DND-41 (cell line): ENCODE results near the gene MGAT4C.

Experiments
- ATAC-seq: fragments of 200-7000 bp; cut with Tn5 transposase; 3 replicates; pipeline ENCODE4 v1.9.1; 2021; ENCODE audit warnings: low read depth; ENCODE audit not compliant: insufficient read depth
- DNase-seq: peaks from one replicate; pipeline ENCODE4 v3.0.0-alpha.2; 2020
- H2AFZ ChIP-seq: 2 replicates; pipeline ENCODE4 v1.6.0; 2012; ENCODE audit warnings: low read depth, low read length
- H3K27ac ChIP-seq: 2 replicates; pipeline ENCODE4 v1.5.1; 2012; ENCODE audit warnings: low read length, inconsistent platforms
- H3K27me3 ChIP-seq: fragments of 200-600 bp; sonication (generic); 2 replicates; pipeline ENCODE4 v1.6.0; 2012; ENCODE audit warnings: low read length, mild to moderate bottlenecking, inconsistent platforms; ENCODE audit not compliant: insufficient read depth, poor library complexity
- H3K36me3 ChIP-seq: 2 replicates; pipeline ENCODE4 v1.5.1; 2012; ENCODE audit warnings: low read length, inconsistent platforms; ENCODE audit not compliant: insufficient read depth
- H3K4me1 ChIP-seq: 2 replicates; pipeline ENCODE4 v1.5.1; 2012; ENCODE audit warnings: mild to moderate bottlenecking, low read length; ENCODE audit not compliant: insufficient read depth
- H3K4me2 ChIP-seq: 2 replicates; pipeline ENCODE4 v1.6.0; 2012; ENCODE audit warnings: mild to moderate bottlenecking, moderate library complexity, low read length, inconsistent platforms; ENCODE audit not compliant: insufficient read depth
- H3K4me3 ChIP-seq, 2 experiments: fragments of 200-600 bp in 1 of 2; shearing (Covaris generic) in 1 of 2; 2 replicates each; pipeline ENCODE4 v1.5.1; 2012 to 2016; ENCODE audit warnings: inconsistent platforms in 2 of 2, low read length in 2 of 2, mild to moderate bottlenecking in 2 of 2, low read depth in 1 of 2, moderate library complexity in 1 of 2
- H3K79me2 ChIP-seq: 2 replicates; pipeline ENCODE4 v1.6.0; 2012; ENCODE audit warnings: low read length, inconsistent platforms; ENCODE audit not compliant: insufficient read depth
- H3K9ac ChIP-seq: 2 replicates; pipeline ENCODE4 v1.6.0; 2012; ENCODE audit warnings: low read depth, mild to moderate bottlenecking, inconsistent platforms, low read length, moderate library complexity
- H3K9me3 ChIP-seq: 2 replicates; pipeline ENCODE4 v1.5.1; 2012; ENCODE audit warnings: low read length, moderate library complexity, mild to moderate bottlenecking, inconsistent platforms; ENCODE audit not compliant: insufficient read depth, severe bottlenecking
- H4K20me1 ChIP-seq: 2 replicates; pipeline ENCODE4 v1.6.0; 2012; ENCODE audit warnings: low read length; ENCODE audit not compliant: insufficient read depth
- EZH2 ChIP-seq: IDR thresholded peaks from 3 replicates; pipeline ENCODE4 v1.6.1; 2012; ENCODE audit warnings: borderline replicate concordance, low read depth, mild to moderate bottlenecking, moderate library complexity, low read length, inconsistent platforms; ENCODE audit not compliant: severe bottlenecking
- TF ChIP-seq, protein P1 (sequence below): IDR thresholded peaks from 2 replicates; pipeline ENCODE4 v1.5.1; 2012; ENCODE audit warnings: borderline replicate concordance, low read length, moderate library complexity, mild to moderate bottlenecking; ENCODE audit not compliant: poor library complexity, severe bottlenecking; ENCODE audit errors: extremely low read depth

MGAT4C gene

DNA sequence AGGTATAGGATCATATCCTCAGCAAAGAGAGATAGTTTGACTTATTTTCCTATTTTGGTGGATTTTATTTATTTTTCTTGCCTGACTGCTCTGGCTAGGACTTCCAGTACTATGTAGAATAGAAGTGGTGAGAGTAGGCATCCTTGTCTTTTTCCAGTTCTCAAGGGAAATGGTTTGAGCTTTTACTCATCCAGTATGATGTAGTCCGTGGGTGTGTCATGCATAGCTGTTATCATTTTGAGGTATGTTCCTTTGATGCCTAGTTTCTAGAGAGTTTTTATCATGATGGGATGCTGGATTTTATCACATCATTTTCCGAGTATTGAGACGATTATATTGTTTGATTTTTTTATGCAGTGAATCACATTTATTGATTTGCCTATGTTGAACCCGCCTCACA lies 97.2 kb downstream of the MGAT4C start:
- Histone ChIP-seq H2AFZ (no peak overlapping the region), H3K79me2 (no peaks in the 10 kb centered on the region), H3K4me3 (no peak overlapping the region), H3K27ac (no peak overlapping the region), H3K4me2 (no peak overlapping the region), H3K27me3 (no peaks in the 10 kb centered on the region), H4K20me1 (no peaks in the 10 kb centered on the region), H3K36me3 (no peaks in the 10 kb centered on the region), H3K4me1 (no peaks in the 10 kb centered on the region), H3K9me3 (no peaks in the 10 kb centered on the region), H3K9ac (no peak overlapping the region)
- DNase-seq, result no peak
- ATAC-seq, result no peak
- no peak for TF ChIP-seq EZH2
- TF ChIP-seq, protein P1, sequence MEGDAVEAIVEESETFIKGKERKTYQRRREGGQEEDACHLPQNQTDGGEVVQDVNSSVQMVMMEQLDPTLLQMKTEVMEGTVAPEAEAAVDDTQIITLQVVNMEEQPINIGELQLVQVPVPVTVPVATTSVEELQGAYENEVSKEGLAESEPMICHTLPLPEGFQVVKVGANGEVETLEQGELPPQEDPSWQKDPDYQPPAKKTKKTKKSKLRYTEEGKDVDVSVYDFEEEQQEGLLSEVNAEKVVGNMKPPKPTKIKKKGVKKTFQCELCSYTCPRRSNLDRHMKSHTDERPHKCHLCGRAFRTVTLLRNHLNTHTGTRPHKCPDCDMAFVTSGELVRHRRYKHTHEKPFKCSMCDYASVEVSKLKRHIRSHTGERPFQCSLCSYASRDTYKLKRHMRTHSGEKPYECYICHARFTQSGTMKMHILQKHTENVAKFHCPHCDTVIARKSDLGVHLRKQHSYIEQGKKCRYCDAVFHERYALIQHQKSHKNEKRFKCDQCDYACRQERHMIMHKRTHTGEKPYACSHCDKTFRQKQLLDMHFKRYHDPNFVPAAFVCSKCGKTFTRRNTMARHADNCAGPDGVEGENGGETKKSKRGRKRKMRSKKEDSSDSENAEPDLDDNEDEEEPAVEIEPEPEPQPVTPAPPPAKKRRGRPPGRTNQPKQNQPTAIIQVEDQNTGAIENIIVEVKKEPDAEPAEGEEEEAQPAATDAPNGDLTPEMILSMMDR, result no peak

GRCh38 chr12:86154620-86155019 lies 101.6 kb downstream of the MGAT4C start:
- Histone ChIP-seq H3K79me2 (no peaks in the 10 kb centered on the region), H2AFZ (no peak overlapping the region), H3K9me3 (no peaks in the 10 kb centered on the region), H3K27me3 (no peaks in the 10 kb centered on the region), H3K4me3 (no peak overlapping the region), H3K9ac (no peak overlapping the region), H4K20me1 (no peaks in the 10 kb centered on the region), H3K4me1 (no peaks in the 10 kb centered on the region), H3K4me2 (no peak overlapping the region), H3K27ac (no peak overlapping the region), H3K36me3 (no peaks in the 10 kb centered on the region)
- no peak for ATAC-seq
- no peak for DNase-seq
- no peak for TF ChIP-seq EZH2
- TF ChIP-seq, protein P1, result no peak

GRCh38 chr12:86148612-86149011 lies 107.6 kb downstream of the MGAT4C start:
- no peaks in the 10 kb centered on the region for H3K79me2 ChIP-seq
- H3K4me2 ChIP-seq, result no peak overlapping the region
- no peak overlapping the region for H3K4me3 ChIP-seq
- H3K4me1 ChIP-seq, result no peaks in the 10 kb centered on the region
- H3K9ac ChIP-seq, result no peak overlapping the region
- H3K27me3 ChIP-seq, result no peaks in the 10 kb centered on the region
- DNase-seq (no peak), ATAC-seq (no peak)
- no peak overlapping the region for H2AFZ ChIP-seq
- H3K27ac ChIP-seq, result no peak overlapping the region
- no peak for TF ChIP-seq EZH2
- TF ChIP-seq, protein P1, result no peak
- no peaks in the 10 kb centered on the region for H3K36me3 ChIP-seq
- H4K20me1 ChIP-seq, result no peaks in the 10 kb centered on the region
- no peaks in the 10 kb centered on the region for H3K9me3 ChIP-seq

DNA sequence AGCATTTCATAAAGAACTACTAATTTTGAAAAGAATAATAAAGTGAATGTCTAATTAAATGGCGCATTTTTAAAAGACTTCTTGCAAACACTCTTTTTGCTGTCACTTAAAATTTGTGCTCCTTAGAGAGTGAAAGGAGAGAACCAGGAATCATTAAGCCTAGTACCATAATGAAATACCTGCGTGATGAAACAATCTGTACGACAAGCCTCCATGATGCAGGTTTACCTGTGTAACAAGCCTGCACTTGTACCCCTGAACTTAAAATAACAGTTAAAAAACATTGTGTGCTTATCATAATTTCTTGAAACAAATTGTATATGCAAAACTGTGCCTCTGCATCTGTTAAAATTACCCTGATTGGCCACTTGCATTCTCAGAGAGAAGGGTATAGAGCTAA lies 108.1 kb downstream of the MGAT4C start:
- H3K27ac ChIP-seq, result no peak overlapping the region
- no peaks in the 10 kb centered on the region for H3K79me2 ChIP-seq
- no peak overlapping the region for H3K9ac ChIP-seq
- H3K4me1 ChIP-seq, result no peaks in the 10 kb centered on the region
- H4K20me1 ChIP-seq, result no peaks in the 10 kb centered on the region
- no peaks in the 10 kb centered on the region for H3K9me3 ChIP-seq
- no peak overlapping the region for H2AFZ ChIP-seq
- DNase-seq (no peak), ATAC-seq (no peak)
- H3K4me3 ChIP-seq, result no peak overlapping the region
- H3K4me2 ChIP-seq, result no peak overlapping the region
- no peaks in the 10 kb centered on the region for H3K36me3 ChIP-seq
- H3K27me3 ChIP-seq, result no peaks in the 10 kb centered on the region
- TF ChIP-seq, protein P1, result no peak
- TF ChIP-seq EZH2, result no peak
